ENCODE results near the gene DCBLD2.

DCBLD2 gene

DNA sequence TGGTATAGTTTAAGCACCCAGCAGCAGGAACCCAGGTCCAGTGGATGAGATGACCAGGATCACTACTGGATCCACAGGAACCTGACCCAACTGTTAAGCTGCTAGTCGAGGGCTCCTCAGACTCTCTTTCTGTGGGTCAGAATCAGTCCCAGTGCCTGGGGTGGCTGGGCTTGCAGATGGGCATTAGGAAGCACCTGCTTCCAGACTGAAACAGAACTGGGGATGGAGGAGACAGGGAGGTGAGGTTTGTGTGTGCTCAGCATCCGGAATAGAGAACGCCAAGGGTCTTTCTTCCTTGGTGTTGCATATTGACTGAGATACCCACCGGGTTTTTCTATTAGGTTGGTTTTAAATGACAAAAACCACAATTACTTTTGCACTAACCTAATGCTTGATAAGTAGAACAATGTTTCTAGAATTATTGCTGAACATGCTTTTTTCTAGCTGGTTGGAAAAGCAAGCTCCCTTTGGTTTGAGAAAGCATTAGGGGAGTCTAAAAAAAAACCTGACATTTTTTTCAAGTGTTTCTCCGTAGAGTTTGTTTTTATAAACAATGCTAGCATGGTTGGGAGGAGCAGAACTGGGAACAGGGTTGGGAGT, 137.6 kb downstream of the DCBLD2 start:
- no peak for DNase-seq

- no peak for DNase-seq
Measured at GRCh38 chr3:98763076-98763475, 138.4 kb downstream of the DCBLD2 start, which contains the start of gene ST3GAL6. Gene ST3GAL6, plus strand, starts transcription at chr3:98763340. Its CDS starts 5,101 bp downstream, at chr3:98768441.

GRCh38 chr3:98761643-98762229, 139.8 kb downstream of the DCBLD2 start:
- DNase-seq = no peak

GRCh38 chr3:98759629-98760028, 141.9 kb downstream of the DCBLD2 start:
- DNase-seq = no peak

DNA sequence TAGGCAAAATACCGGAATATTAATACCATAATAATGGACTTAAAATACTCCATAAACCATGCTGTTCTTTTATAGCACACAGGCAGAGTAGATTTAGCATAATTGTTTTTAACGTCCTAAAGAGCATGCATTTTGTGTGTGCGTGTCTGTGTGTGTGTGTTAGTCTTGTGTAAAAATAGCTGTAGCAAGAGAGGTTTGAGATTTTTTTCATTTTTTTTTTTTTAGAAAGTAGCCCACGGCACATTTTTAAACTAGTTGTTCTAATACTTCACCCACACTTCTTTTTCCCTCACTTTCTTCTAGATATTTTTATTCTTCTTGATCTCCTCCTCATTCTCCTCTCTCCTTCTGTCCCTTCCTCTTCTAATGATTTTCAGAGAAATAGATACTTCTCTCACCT, 145.9 kb downstream of the DCBLD2 start:
- DNase-seq = no peak

DNA sequence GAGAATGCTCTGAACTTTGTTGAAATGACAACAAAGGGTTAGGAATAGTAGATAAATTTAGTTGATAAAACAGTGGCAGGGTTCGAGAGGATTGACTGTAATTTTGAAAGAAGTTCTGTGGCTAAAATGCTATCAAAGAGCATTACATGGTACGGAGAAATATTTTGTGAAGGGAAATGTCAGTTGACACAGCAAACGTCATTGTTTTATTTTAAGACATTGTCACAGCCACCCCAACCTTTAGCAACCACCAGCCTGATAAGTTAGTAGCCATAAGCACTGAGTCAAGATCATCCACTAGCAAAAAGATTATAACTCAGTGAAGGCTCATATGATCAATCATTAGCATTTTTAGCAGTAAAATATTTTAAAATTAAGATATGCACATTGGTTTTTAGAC, 147.0 kb downstream of the DCBLD2 start:
- no peak for DNase-seq

- DNase-seq = no peak
Measured at GRCh38 chr3:98750276-98750919, 151.1 kb downstream of the DCBLD2 start.

DNA sequence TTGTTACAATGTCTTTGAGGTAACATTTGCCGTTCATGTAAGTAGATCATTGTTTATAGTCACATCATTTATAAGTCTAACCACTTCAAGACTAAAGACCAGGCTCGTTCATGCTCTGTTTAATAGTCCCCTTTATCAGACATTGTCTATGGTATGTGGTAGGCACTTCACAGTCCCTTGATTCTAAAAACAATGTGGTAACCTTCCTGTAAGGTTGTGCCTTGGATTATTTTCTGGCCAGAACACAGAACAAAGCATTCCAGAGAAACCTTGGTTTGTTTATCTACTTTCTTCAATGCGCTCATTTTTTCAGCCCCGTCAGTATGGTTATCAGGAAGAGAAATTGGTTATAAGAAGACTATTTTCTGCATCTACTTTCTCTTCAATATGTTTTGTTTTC, 154.6 kb downstream of the DCBLD2 start:
- no peak for DNase-seq

DNA sequence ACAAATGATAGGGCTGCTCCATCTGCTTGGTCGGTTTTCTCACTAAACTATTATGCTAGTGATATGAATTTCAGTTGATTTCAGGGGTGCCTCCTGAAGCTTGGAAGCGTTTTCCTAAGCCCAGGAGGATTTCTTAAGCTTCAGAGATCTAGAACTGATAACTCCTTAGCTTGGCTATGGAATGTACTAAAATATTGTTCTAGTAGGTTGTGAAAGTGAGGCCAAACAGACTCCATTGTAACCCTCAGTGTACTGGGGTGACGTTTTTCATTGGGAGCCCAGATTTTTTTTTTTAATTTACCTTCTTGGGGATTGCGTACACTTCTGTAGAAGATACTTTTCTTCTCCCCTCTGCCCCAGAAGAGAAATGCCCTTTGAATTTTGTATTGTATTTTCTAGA, 155.4 kb downstream of the DCBLD2 start:
- DNase-seq = no peak
